IMR-90 (cell line): ENCODE measurements around the gene PCMTD2. TPM values are rescaled to one million over a fixed set of nuclear protein-coding genes. Genes with fewer than 3 reads are reported as not detected.
A peak's percentile ranks its signal among the peaks of the same experiment; 100 is the strongest.
"Not testable (repeated sequence)": the region's sequence is repeated elsewhere in the genome, so short reads cannot be mapped to it uniquely, and the experiment has no call there.

ENCODE experiments used
- ATAC-seq: fragments of 200-7000 bp; cut with Tn5 transposase; 2 replicates; pipeline ENCODE4 v1.9.1; 2020; ENCODE audit warnings: low read depth, mild to moderate bottlenecking, moderate library complexity
- BruUV-seq: library from RNA; stranded (reverse); fragments of 400-500 nt; replicated peaks from 2 replicates; lab custom pipeline; 2021; lab: Mats Ljungman, UMichigan
- CTCF ChIA-PET: fragments of 300-600 bp; formaldehyde crosslinking; extraction: SDS; loops from one replicate; lab custom pipeline; 2021; ENCODE audit warnings: antibody characterized with exemption; lab: Yijun Ruan, JAX
- POLR2A ChIA-PET: fragments of 300-600 bp; sonication (Branson Sonifier 250); formaldehyde crosslinking; loops from one replicate; lab custom pipeline; 2022; ENCODE audit warnings: antibody characterized with exemption; ENCODE audit not compliant: unreplicated experiment; lab: Charles Lee
- DNase-seq: peaks from one replicate; pipeline ENCODE4 v3.0.0; 2013
- H2AFZ ChIP-seq: replicated peaks from 2 replicates; pipeline ENCODE3; 2013; ENCODE audit warnings: low read length, mild to moderate bottlenecking; ENCODE audit not compliant: poor library complexity
- H2AK5ac ChIP-seq: 2 replicates; pipeline ENCODE4 v1.6.1; 2013; ENCODE audit warnings: low read depth, low read length, inconsistent platforms
- H2AK9ac ChIP-seq: replicated peaks from 2 replicates; pipeline ENCODE3; 2013; ENCODE audit warnings: mild to moderate bottlenecking, low read depth, low read length, moderate library complexity; ENCODE audit not compliant: poor library complexity
- H2BK120ac ChIP-seq: 2 replicates; pipeline ENCODE4 v1.6.1; 2013; ENCODE audit warnings: low read depth, low read length, inconsistent platforms
- H2BK15ac ChIP-seq: 3 replicates; pipeline ENCODE4 v1.6.1; 2013; ENCODE audit warnings: low read depth, low read length, inconsistent platforms
- H2BK20ac ChIP-seq: 2 replicates; pipeline ENCODE4 v1.6.1; 2013; ENCODE audit warnings: low read depth, mild to moderate bottlenecking, inconsistent platforms, low read length, moderate library complexity
- H2BK5ac ChIP-seq: 2 replicates; pipeline ENCODE4 v1.6.1; 2013; ENCODE audit warnings: mild to moderate bottlenecking, low read depth, low read length, inconsistent platforms; ENCODE audit not compliant: poor library complexity, severe bottlenecking
- H3K14ac ChIP-seq: replicated peaks from 2 replicates; pipeline ENCODE4 v1.6.1; 2013; ENCODE audit warnings: low read depth, low read length, inconsistent platforms
- H3K18ac ChIP-seq: 2 replicates; pipeline ENCODE4 v1.6.1; 2013; ENCODE audit warnings: low read depth, low read length, control low read depth
- H3K23ac ChIP-seq: 2 replicates; pipeline ENCODE4 v1.6.1; 2013; ENCODE audit warnings: low read depth, low read length, inconsistent platforms
- H3K27ac ChIP-seq: 2 replicates; pipeline ENCODE4 v1.5.1; 2013; ENCODE audit warnings: mild to moderate bottlenecking, control low read depth, low read length; ENCODE audit not compliant: insufficient read depth
- H3K27me3 ChIP-seq: 2 replicates; pipeline ENCODE4 v1.6.1; 2013; ENCODE audit warnings: low read length; ENCODE audit not compliant: control insufficient read depth, insufficient read depth
- H3K36me3 ChIP-seq: 2 replicates; pipeline ENCODE4 v1.6.1; 2013; ENCODE audit warnings: low read length, mixed read lengths; ENCODE audit not compliant: control insufficient read depth, insufficient read depth
- H3K4ac ChIP-seq: 2 replicates; pipeline ENCODE4 v1.6.1; 2013; ENCODE audit warnings: low read depth, low read length, inconsistent platforms
- H3K4me1 ChIP-seq: 2 replicates; pipeline ENCODE4 v1.6.1; 2013; ENCODE audit warnings: low read length, mixed read lengths; ENCODE audit not compliant: control insufficient read depth, insufficient read depth
- H3K4me2 ChIP-seq: 2 replicates; pipeline ENCODE4 v1.6.1; 2013; ENCODE audit warnings: low read depth, mild to moderate bottlenecking, control low read depth, low read length, moderate library complexity
- H3K4me3 ChIP-seq: 2 replicates; pipeline ENCODE4 v1.5.1; 2013; ENCODE audit warnings: low read depth, mild to moderate bottlenecking, control low read depth, low read length, moderate library complexity; ENCODE audit not compliant: insufficient read depth
- H3K56ac ChIP-seq: 2 replicates; pipeline ENCODE4 v1.6.1; 2013; ENCODE audit warnings: low read length, inconsistent platforms; ENCODE audit not compliant: insufficient read depth; ENCODE audit errors: extremely low read depth
- H3K79me1 ChIP-seq, 2 experiments: 2 replicates each; pipeline ENCODE4 v1.6.1; 2013; ENCODE audit warnings: low read length in 2 of 2, inconsistent platforms in 1 of 2, low read depth in 1 of 2
- H3K9ac ChIP-seq: 2 replicates; pipeline ENCODE4 v1.6.1; 2013; ENCODE audit warnings: low read depth, low read length, control low read depth
- H3K9me1 ChIP-seq: 2 replicates; pipeline ENCODE4 v1.6.1; 2013; ENCODE audit warnings: low read length, inconsistent platforms; ENCODE audit not compliant: insufficient read depth
- H3K9me3 ChIP-seq: 2 replicates; pipeline ENCODE4 v1.6.1; 2013; ENCODE audit warnings: low read length; ENCODE audit not compliant: control insufficient read depth, insufficient read depth
- H4K20me1 ChIP-seq: 2 replicates; pipeline ENCODE4 v1.6.1; 2013; ENCODE audit warnings: low read length, inconsistent platforms; ENCODE audit not compliant: insufficient read depth
- H4K5ac ChIP-seq: 2 replicates; pipeline ENCODE4 v1.6.1; 2013; ENCODE audit warnings: mild to moderate bottlenecking, low read depth, low read length, control low read depth
- H4K8ac ChIP-seq, 2 experiments: 2 replicates each; pipeline ENCODE4 v1.6.1; 2013; ENCODE audit warnings: low read depth in 2 of 2, low read length in 2 of 2, control low read depth in 1 of 2, inconsistent platforms in 1 of 2
- H4K91ac ChIP-seq: 2 replicates; pipeline ENCODE4 v1.6.1; 2013; ENCODE audit warnings: low read depth, low read length, inconsistent platforms; ENCODE audit not compliant: insufficient read depth
- WGBS, 2 experiments: methylation state at CpG; one replicate each; pipeline versions ENCODE4 v1.1.5 to v1.1.7; 2013; ENCODE audit warnings: missing lambda C conversion rate in 2 of 2; ENCODE audit not compliant: insufficient read length in 1 of 2; ENCODE audit errors: extremely low coverage in 2 of 2; 5-methylcytosine and 5-hydroxymethylcytosine counted together
- dilution Hi-C: fragments of 300-500 bp; cut with HindIII; formaldehyde crosslinking; loops from one replicate; pipeline ENCODE4 v1.14.3; 2018; ENCODE audit warnings: low sequenced_read_pairs; ENCODE audit not compliant: unreplicated experiment
- in situ Hi-C: fragments of 300-500 bp; cut with MboI; formaldehyde crosslinking; loops from 3 replicates; pipeline ENCODE4 v1.14.3; 2019; ENCODE audit warnings: low sequenced_read_pairs, inconsistent platforms, mixed read lengths
- intact Hi-C: fragments of 100-400 bp; cut with micrococcal nuclease; formaldehyde crosslinking; loops from 2 replicates; pipeline ENCODE4 v1.10.0; 2022
- polyA plus RNA-seq, 3 experiments: library from polyadenylated mRNA; depleted of rRNA; stranded (reverse); fragments of >200 nt; gene quantifications; 2 replicates each; pipeline ENCODE4 v1.2.3, GENCODE V29; 2012; ENCODE audit warnings: low replicate concordance in 1 of 3
- total RNA-seq: library from RNA; depleted of rRNA; stranded (reverse); fragments of >200 nt; gene quantifications from 2 replicates; pipeline ENCODE4 v1.2.3, GENCODE V29; 2012

PCMTD2 gene
- total and polyA plus RNA-seq, 2 of the 4 experiments (the other 2 are of a cell fraction), result 23.6 to 28.3 TPM

GRCh38 chr20:64315884-64316283 lies 60.3 kb downstream of the PCMTD2 start:
- H3K9me3 ChIP-seq, intact Hi-C loops, H3K9me1 ChIP-seq, H3K56ac ChIP-seq, DNase-seq, CTCF ChIA-PET, H3K4ac ChIP-seq, H3K23ac ChIP-seq, H4K5ac ChIP-seq, H2BK5ac ChIP-seq, BruUV-seq, H4K91ac ChIP-seq, H3K14ac ChIP-seq, H3K4me1 ChIP-seq, H2AFZ ChIP-seq, H2BK120ac ChIP-seq, POLR2A ChIA-PET, in situ Hi-C loops, H3K79me1 ChIP-seq, H3K27ac ChIP-seq, H2BK20ac ChIP-seq, H2AK9ac ChIP-seq, dilution Hi-C loops, H3K36me3 ChIP-seq, H2BK15ac ChIP-seq, H4K20me1 ChIP-seq, H3K18ac ChIP-seq, H3K4me3 ChIP-seq, H3K9ac ChIP-seq, H3K27me3 ChIP-seq, H2AK5ac ChIP-seq, H4K8ac ChIP-seq: not testable (repeated sequence)
- peak; percentile 34 for ATAC-seq
- WGBS, 2 experiments, result no CpG with 5 or more reads among the region's 15 CpGs
- peak overlapping the region; percentile 40; the same call in 1 of the 2 replicates for H3K4me2 ChIP-seq
